HepG2 (cell line): ENCODE measurements around the gene RPL21. TPM values are rescaled to one million over a fixed set of nuclear protein-coding genes. Genes with fewer than 3 reads are reported as not detected.

ENCODE experiments used
- ATAC-seq: fragments of 200-7000 bp; cut with Tn5 transposase; 3 replicates; pipeline ENCODE4 v1.9.1; 2020; ENCODE audit warnings: mild to moderate bottlenecking, moderate library complexity
- BruUV-seq: library from RNA; stranded (reverse); fragments of 400-500 nt; replicated peaks from 2 replicates; lab custom pipeline; 2021; lab: Mats Ljungman, UMichigan
- CTCF ChIA-PET: fragments of 300-600 bp; formaldehyde crosslinking; extraction: SDS; loops from one replicate; lab custom pipeline; 2021; ENCODE audit warnings: low total read pairs, inconsistent platforms, low intra/inter-chr PET ratio; lab: Yijun Ruan, JAX
- POLR2A ChIA-PET: fragments of 350-600 bp; sonication (Branson Sonifier 250); formaldehyde crosslinking; loops from one replicate; lab custom pipeline; 2020; ENCODE audit warnings: antibody characterized with exemption, inconsistent platforms; lab: Yijun Ruan, JAX
- DNase-seq: peaks from one replicate; pipeline ENCODE4 v3.0.0-alpha.2; 2015; ENCODE audit warnings: low spot score
- FAIRE-seq: peaks from 3 replicates; lab custom pipeline; 2011; peaks lifted over from hg19 to GRCh38; lab: Jason Lieb, UNC
- H2AFZ ChIP-seq: one replicate; pipeline ENCODE4 v1.6.1; 2011; ENCODE audit warnings: low read length, inconsistent platforms
- H3K27ac ChIP-seq: fragments of 300-600 bp; 3 replicates; pipeline ENCODE4 v1.8.0; 2011; ENCODE audit warnings: mixed run types, mild to moderate bottlenecking, mixed read lengths, low read length, inconsistent platforms; ENCODE audit not compliant: insufficient read depth; ENCODE audit errors: extremely low read length
- H3K27me3 ChIP-seq, 2 experiments: fragments of 200-600 bp in 1 of 2; 2 replicates in 1 of 2; 3 replicates in 1 of 2; pipeline versions ENCODE4 v1.6.0 to v1.8.0; 2011; ENCODE audit warnings: low read length in 2 of 2, mild to moderate bottlenecking in 2 of 2, moderate library complexity in 2 of 2, inconsistent platforms in 1 of 2; ENCODE audit not compliant: insufficient read depth in 2 of 2, control insufficient read depth in 1 of 2
- H3K36me3 ChIP-seq, 2 experiments: fragments of 200-600 bp in 1 of 2; replicated peaks in 1 of 2; 2 replicates in 1 of 2; 3 replicates in 1 of 2; pipeline versions ENCODE4 v1.5.1 to v1.8.0; 2011; ENCODE audit warnings: low read length in 2 of 2, inconsistent platforms in 1 of 2; ENCODE audit not compliant: insufficient read depth in 2 of 2, control insufficient read depth in 1 of 2
- H3K4me1 ChIP-seq: 2 replicates; pipeline ENCODE4 v1.5.1; 2012; ENCODE audit warnings: low read length, inconsistent platforms; ENCODE audit not compliant: insufficient read depth
- H3K4me2 ChIP-seq: 2 replicates; pipeline ENCODE4 v1.6.0; 2011; ENCODE audit warnings: low read depth, low read length, inconsistent platforms
- H3K4me3 ChIP-seq, 3 experiments: fragments of 200-600 bp in 1 of 3; sonication (generic), shearing (Covaris generic) in 1 of 3; replicated peaks in 1 of 3; 2 replicates each; pipeline ENCODE4 v1.5.1; 2011 to 2016; ENCODE audit warnings: low read length in 3 of 3, inconsistent platforms in 2 of 3, low read depth in 2 of 3, mild to moderate bottlenecking in 2 of 3, control low read depth in 1 of 3, mixed read lengths in 1 of 3; ENCODE audit not compliant: insufficient read depth in 1 of 3
- H3K79me2 ChIP-seq: one replicate; pipeline ENCODE4 v1.6.1; 2011; ENCODE audit warnings: low read length, inconsistent platforms; ENCODE audit not compliant: insufficient read depth
- H3K9ac ChIP-seq: 2 replicates; pipeline ENCODE4 v1.6.0; 2011; ENCODE audit warnings: mild to moderate bottlenecking, low read depth, low read length, inconsistent platforms; ENCODE audit not compliant: insufficient read depth
- H3K9me3 ChIP-seq: 2 replicates; pipeline ENCODE4 v1.5.1; 2012; ENCODE audit warnings: mild to moderate bottlenecking, low read length
- H4K20me1 ChIP-seq: 2 replicates; pipeline ENCODE4 v1.6.0; 2011; ENCODE audit warnings: inconsistent platforms, mild to moderate bottlenecking, low read length, moderate library complexity; ENCODE audit not compliant: insufficient read depth
- AKAP8 ChIP-seq: sonication (generic); formaldehyde crosslinking; IDR thresholded peaks from 2 replicates; pipeline ENCODE4 v1.5.1; 2020; ENCODE audit warnings: mild to moderate bottlenecking, missing genetic modification reagents
- ASH2L ChIP-seq: fragments of 300-600, 200-600 bp; sonication (generic); IDR thresholded peaks from 2 replicates; pipeline ENCODE4 v1.7.0; 2017; ENCODE audit warnings: low read depth, mild to moderate bottlenecking, moderate library complexity, mixed read lengths, low read length; ENCODE audit not compliant: insufficient read length
- CBX2 ChIP-seq, 2 experiments: fragments of 200-600 bp in 1 of 2; sonication (generic); formaldehyde crosslinking in 1 of 2; IDR thresholded peaks; 2 replicates each; pipeline versions ENCODE4 v1.7.0 to v1.8.1; 2018 to 2022; ENCODE audit warnings: low read depth in 2 of 2, low read length in 1 of 2, mild to moderate bottlenecking in 1 of 2, missing genetic modification reagents in 1 of 2
- ERF ChIP-seq: IDR thresholded peaks from 2 replicates; pipeline ENCODE4 v1.6.1; 2018; ENCODE audit warnings: missing biosample characterization, missing genetic modification reagents
- REL ChIP-seq: sonication (generic); formaldehyde crosslinking; conservative IDR thresholded peaks from 2 replicates; pipeline ENCODE4 v1.8.0; 2022; ENCODE audit warnings: mild to moderate bottlenecking, missing genetic modification reagents, moderate library complexity
- SAFB2 ChIP-seq: sonication (generic); formaldehyde crosslinking; IDR thresholded peaks from 2 replicates; pipeline ENCODE4 v1.5.1; 2020; ENCODE audit warnings: missing genetic modification reagents, low read depth, mild to moderate bottlenecking, borderline replicate concordance
- TEAD3 ChIP-seq: optimal IDR thresholded peaks from 2 replicates; pipeline ENCODE3; 2016; ENCODE audit warnings: borderline replicate concordance
- WIZ ChIP-seq: sonication (generic); formaldehyde crosslinking; IDR thresholded peaks from 2 replicates; pipeline ENCODE4 v1.5.1; 2020; ENCODE audit warnings: mild to moderate bottlenecking, missing genetic modification reagents
- ZNF33A ChIP-seq: sonication (generic); formaldehyde crosslinking; IDR thresholded peaks from 2 replicates; pipeline ENCODE4 v1.5.1; 2020; ENCODE audit warnings: missing genetic modification reagents, mild to moderate bottlenecking, moderate library complexity, borderline replicate concordance
- ZNF709 ChIP-seq: sonication (generic); formaldehyde crosslinking; IDR thresholded peaks from 2 replicates; pipeline ENCODE4 v1.5.0; 2020; ENCODE audit warnings: mild to moderate bottlenecking, missing genetic modification reagents
- WGBS: methylation state at CpG from one replicate; pipeline ENCODE4 v1.1.6; 2017; ENCODE audit warnings: low lambda C conversion rate; 5-methylcytosine and 5-hydroxymethylcytosine counted together
- in situ Hi-C: cut with HindIII; loops from 2 replicates; pipeline ENCODE4 v1.10.0; 2017; ENCODE audit warnings: low pct_unique_long_range_greater_than_20kb; ENCODE audit not compliant: extremely low pct_ligation_motif_present
- intact Hi-C: fragments of 100-400 bp; cut with micrococcal nuclease; formaldehyde crosslinking; loops from one replicate; pipeline ENCODE4 v1.10.0; 2022; ENCODE audit not compliant: unreplicated experiment
- polyA plus RNA-seq, 8 experiments: library from polyadenylated mRNA; depleted of rRNA in 3 of 8; stranded (reverse) in 7 of 8; unstranded in 1 of 8; fragments of >200 nt; fragmentation: Illumina TruSeq in 4 of 8; extraction: Trizol in 4 of 8; gene quantifications; 2 replicates each; pipeline versions ENCODE4 v1.2.1 to v1.2.3, GENCODE V29; 2011 to 2016; ENCODE audit warnings: low read depth in 4 of 8, missing spikeins in 1 of 8, mixed read lengths in 1 of 8; ENCODE audit not compliant: insufficient read depth in 1 of 8
- total RNA-seq, 5 experiments: library from RNA; depleted of rRNA; stranded (reverse); fragments of >200 nt; fragmentation: Illumina TruSeq; extraction: Trizol; gene quantifications; 2 replicates each; pipeline ENCODE4 v1.2.3, GENCODE V29; 2016; ENCODE audit warnings: low read depth in 1 of 5
- TF ChIP-seq, protein P1 (sequence below): sonication (generic); formaldehyde crosslinking; IDR thresholded peaks from 2 replicates; pipeline ENCODE4 v1.4.0; 2020; ENCODE audit warnings: missing genetic modification reagents, borderline replicate concordance
- TF ChIP-seq, protein P2 (sequence below): sonication (generic); formaldehyde crosslinking; IDR thresholded peaks from 2 replicates; pipeline ENCODE4 v1.5.0; 2020; ENCODE audit warnings: missing genetic modification reagents, mild to moderate bottlenecking, borderline replicate concordance

RPL21 gene
- total and polyA plus RNA-seq, 2 of the 13 experiments (the other 11 are each of a cell fraction or from before 2014, with no cell fraction given), result 1,234 to 1,261 TPM

GRCh38 chr13:27280841-27281240 is 29.5 kb downstream of the RPL21 start:
- no peaks in the 10 kb centered on the region for H3K9me3 ChIP-seq
- H3K4me3 ChIP-seq, result no peak overlapping the region
- ATAC-seq (no peak), DNase-seq (no peak), FAIRE-seq (no peak)
- 15% methylated on average over 4 of the region's 4 CpGs for WGBS
- no peak overlapping the region for H3K27ac ChIP-seq
- TF ChIP-seq ASH2L (no peak), WIZ (CRISPR knock-in tag) (no peak), SAFB2 (no peak), REL (CRISPR knock-in tag) (no peak), ZNF33A (CRISPR knock-in tag) (no peak), ZNF709 (no peak), CBX2 (IDR thresholded peaks at IDR 0.05; ENCODE audit: low read depth, low read length) (no peak), CBX2 (CRISPR knock-in tag; IDR thresholded peaks at IDR 0.05; ENCODE audit: low read depth) (no peak), AKAP8 (no peak), TEAD3 (CRISPR knock-in tag) (no peak), ERF (no peak)
- TF ChIP-seq, protein P1, sequence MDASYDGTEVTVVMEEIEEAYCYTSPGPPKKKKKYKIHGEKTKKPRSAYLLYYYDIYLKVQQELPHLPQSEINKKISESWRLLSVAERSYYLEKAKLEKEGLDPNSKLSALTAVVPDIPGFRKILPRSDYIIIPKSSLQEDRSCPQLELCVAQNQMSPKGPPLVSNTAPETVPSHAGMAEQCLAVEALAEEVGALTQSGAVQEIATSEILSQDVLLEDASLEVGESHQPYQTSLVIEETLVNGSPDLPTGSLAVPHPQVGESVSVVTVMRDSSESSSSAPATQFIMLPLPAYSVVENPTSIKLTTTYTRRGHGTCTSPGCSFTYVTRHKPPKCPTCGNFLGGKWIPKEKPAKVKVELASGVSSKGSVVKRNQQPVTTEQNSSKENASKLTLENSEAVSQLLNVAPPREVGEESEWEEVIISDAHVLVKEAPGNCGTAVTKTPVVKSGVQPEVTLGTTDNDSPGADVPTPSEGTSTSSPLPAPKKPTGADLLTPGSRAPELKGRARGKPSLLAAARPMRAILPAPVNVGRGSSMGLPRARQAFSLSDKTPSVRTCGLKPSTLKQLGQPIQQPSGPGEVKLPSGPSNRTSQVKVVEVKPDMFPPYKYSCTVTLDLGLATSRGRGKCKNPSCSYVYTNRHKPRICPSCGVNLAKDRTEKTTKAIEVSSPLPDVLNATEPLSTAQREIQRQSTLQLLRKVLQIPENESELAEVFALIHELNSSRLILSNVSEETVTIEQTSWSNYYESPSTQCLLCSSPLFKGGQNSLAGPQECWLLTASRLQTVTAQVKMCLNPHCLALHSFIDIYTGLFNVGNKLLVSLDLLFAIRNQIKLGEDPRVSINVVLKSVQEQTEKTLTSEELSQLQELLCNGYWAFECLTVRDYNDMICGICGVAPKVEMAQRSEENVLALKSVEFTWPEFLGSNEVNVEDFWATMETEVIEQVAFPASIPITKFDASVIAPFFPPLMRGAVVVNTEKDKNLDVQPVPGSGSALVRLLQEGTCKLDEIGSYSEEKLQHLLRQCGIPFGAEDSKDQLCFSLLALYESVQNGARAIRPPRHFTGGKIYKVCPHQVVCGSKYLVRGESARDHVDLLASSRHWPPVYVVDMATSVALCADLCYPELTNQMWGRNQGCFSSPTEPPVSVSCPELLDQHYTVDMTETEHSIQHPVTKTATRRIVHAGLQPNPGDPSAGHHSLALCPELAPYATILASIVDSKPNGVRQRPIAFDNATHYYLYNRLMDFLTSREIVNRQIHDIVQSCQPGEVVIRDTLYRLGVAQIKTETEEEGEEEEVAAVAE, result no peak
- TF ChIP-seq, protein P2, sequence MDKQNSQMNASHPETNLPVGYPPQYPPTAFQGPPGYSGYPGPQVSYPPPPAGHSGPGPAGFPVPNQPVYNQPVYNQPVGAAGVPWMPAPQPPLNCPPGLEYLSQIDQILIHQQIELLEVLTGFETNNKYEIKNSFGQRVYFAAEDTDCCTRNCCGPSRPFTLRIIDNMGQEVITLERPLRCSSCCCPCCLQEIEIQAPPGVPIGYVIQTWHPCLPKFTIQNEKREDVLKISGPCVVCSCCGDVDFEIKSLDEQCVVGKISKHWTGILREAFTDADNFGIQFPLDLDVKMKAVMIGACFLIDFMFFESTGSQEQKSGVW (CRISPR knock-in tag), result no peak
- H3K4me1 ChIP-seq, result peaks cover 13% of the 10 kb centered on the region; the same call in 1 of the 2 replicates
- H3K4me2 ChIP-seq, result no peak overlapping the region
- no TSS peak for BruUV-seq
- no peaks in the 10 kb centered on the region for H3K79me2 ChIP-seq
- H3K9ac ChIP-seq, result no peak overlapping the region
- intact Hi-C loops, result loop anchor here (2.0 kb wide), 1 partner anchor 296 kb away; no protein-coding TSS in a partner anchor
- no peak overlapping the region for H2AFZ ChIP-seq
- ChIA-PET CTCF (no interaction called here), POLR2A (no interaction called here)
- in situ Hi-C loops, result loop anchor here (5.0 kb wide), 1 partner anchor 294 kb away; no protein-coding TSS in a partner anchor
- H3K27me3 ChIP-seq, result no peaks in the 10 kb centered on the region; a peak in 1 of 5 replicates
- H3K36me3 ChIP-seq, result no peaks in the 10 kb centered on the region
- H4K20me1 ChIP-seq, result no peaks in the 10 kb centered on the region
